A673 (cell line): Measurements from ENCODE around the gene SPRING1. TPM values are rescaled to one million over a fixed set of nuclear protein-coding genes. Genes with fewer than 3 reads are reported as not detected.

Experiments used
- BruUV-seq: library from RNA; stranded (reverse); fragments of 400-500 nt; replicated peaks from 2 replicates; lab custom pipeline; 2021; lab: Mats Ljungman, UMichigan
- CTCF ChIA-PET: fragments of 300-600 bp; sonication (Branson Sonifier 250); formaldehyde crosslinking; loops from one replicate; lab custom pipeline; 2022; ENCODE audit warnings: antibody characterized with exemption; lab: Charles Lee
- POLR2A ChIA-PET: fragments of 300-600 bp; sonication (Branson Sonifier 250); formaldehyde crosslinking; loops from one replicate; lab custom pipeline; 2022; ENCODE audit warnings: antibody characterized with exemption; ENCODE audit not compliant: low non-redundant PET; lab: Charles Lee
- DNase-seq: peaks from one replicate; pipeline ENCODE4 v3.0.0-alpha.2; 2015; ENCODE audit warnings: low spot score
- H3K27ac ChIP-seq: fragments of 200-600 bp; sonication (generic); 2 replicates; pipeline ENCODE4 v1.5.1; 2016; ENCODE audit warnings: mixed run types, low read depth, mild to moderate bottlenecking, mixed read lengths, antibody characterized with exemption, low read length; ENCODE audit not compliant: poor library complexity, severe bottlenecking
- H3K27me3 ChIP-seq: fragments of 200-600 bp; sonication (generic); replicated peaks from 2 replicates; pipeline ENCODE4 v1.6.1; 2017; ENCODE audit warnings: mixed run types, low read depth, mild to moderate bottlenecking, mixed read lengths, antibody characterized with exemption, low read length; ENCODE audit not compliant: insufficient read depth, poor library complexity
- H3K36me3 ChIP-seq: fragments of 200-600 bp; sonication (generic); 2 replicates; pipeline ENCODE4 v1.6.1; 2016; ENCODE audit warnings: mixed run types, mild to moderate bottlenecking, mixed read lengths, antibody characterized with exemption, low read length; ENCODE audit not compliant: insufficient read depth, poor library complexity, severe bottlenecking
- H3K4me1 ChIP-seq: fragments of 200-600 bp; sonication (generic); 2 replicates; pipeline ENCODE4 v1.6.1; 2017; ENCODE audit warnings: mixed run types, mild to moderate bottlenecking, mixed read lengths, antibody characterized with exemption, low read length; ENCODE audit not compliant: insufficient read depth, poor library complexity, severe bottlenecking
- H3K4me3 ChIP-seq: fragments of 200-600 bp; sonication (generic); 2 replicates; pipeline ENCODE4 v1.5.1; 2016; ENCODE audit warnings: low read depth, mixed run types, mild to moderate bottlenecking, mixed read lengths, low read length; ENCODE audit not compliant: poor library complexity, severe bottlenecking
- H3K9me3 ChIP-seq: fragments of 200-600 bp; sonication (generic); 2 replicates; pipeline ENCODE4 v1.6.1; 2016; ENCODE audit warnings: mixed run types, low read depth, mild to moderate bottlenecking, mixed read lengths, antibody characterized with exemption, low read length; ENCODE audit not compliant: poor library complexity, severe bottlenecking
- CTCF ChIP-seq: fragments of 300-800, 200-600 bp; sonication (generic); conservative IDR thresholded peaks from 2 replicates; pipeline ENCODE4 v1.5.1; 2017; ENCODE audit warnings: low read depth, mild to moderate bottlenecking, antibody characterized with exemption, low read length, moderate library complexity, mixed read lengths
- EZH2 ChIP-seq: fragments of 200-600 bp; sonication (generic); IDR thresholded peaks from 2 replicates; pipeline ENCODE4 v1.6.1; 2017; ENCODE audit warnings: borderline replicate concordance, low read depth, mild to moderate bottlenecking, mixed read lengths, antibody characterized with exemption, low read length; ENCODE audit not compliant: poor library complexity, severe bottlenecking
- intact Hi-C: fragments of 100-400 bp; cut with micrococcal nuclease; formaldehyde crosslinking; loops from one replicate; pipeline ENCODE4 v1.10.0; 2022; ENCODE audit not compliant: unreplicated experiment
- total RNA-seq: library from RNA; stranded (reverse); gene quantifications from 2 replicates; pipeline ENCODE4 v1.2.3, GENCODE V29; 2021

SPRING1 gene
- total RNA-seq, 1 experiment from 2014 or later: 23.0 TPM

- Histone ChIP-seq H3K27me3 (no peaks in the 10 kb centered on the region), H3K27ac (no peak overlapping the region), H3K36me3 (no peaks in the 10 kb centered on the region), H3K9me3 (no peaks in the 10 kb centered on the region), H3K4me3 (no peak overlapping the region), H3K4me1 (no peaks in the 10 kb centered on the region)
- intact Hi-C loops: no loop called here
- no peak for DNase-seq
- CTCF ChIA-PET: no interaction called here
- BruUV-seq: no TSS peak
- POLR2A ChIA-PET: no interaction called here
- no peak for TF ChIP-seq EZH2
- TF ChIP-seq CTCF: no peak
Measured at GRCh38 chr12:116766285-116766684, 28.4 kb upstream of the SPRING1 start.

GRCh38 chr12:116765271-116765670 is 27.4 kb upstream of the SPRING1 start:
- no peaks in the 10 kb centered on the region for H3K27me3 ChIP-seq
- TF ChIP-seq CTCF (no peak), EZH2 (no peak)
- ChIA-PET CTCF (no interaction called here), POLR2A (no interaction called here)
- no peak overlapping the region for H3K27ac ChIP-seq
- no peaks in the 10 kb centered on the region for H3K9me3 ChIP-seq
- H3K36me3 ChIP-seq: no peaks in the 10 kb centered on the region
- no TSS peak for BruUV-seq
- no peaks in the 10 kb centered on the region for H3K4me1 ChIP-seq
- DNase-seq: no peak
- intact Hi-C loops: no loop called here
- no peak overlapping the region for H3K4me3 ChIP-seq

GRCh38 chr12:116761499-116761898 is 23.6 kb upstream of the SPRING1 start:
- Histone ChIP-seq H3K9me3 (no peaks in the 10 kb centered on the region), H3K27ac (no peak overlapping the region), H3K36me3 (no peaks in the 10 kb centered on the region), H3K4me3 (no peak overlapping the region), H3K27me3 (no peaks in the 10 kb centered on the region), H3K4me1 (no peaks in the 10 kb centered on the region)
- no peak for DNase-seq
- intact Hi-C loops: no loop called here
- no TSS peak for BruUV-seq
- ChIA-PET CTCF (no interaction called here), POLR2A (no interaction called here)
- no peak for TF ChIP-seq EZH2
- TF ChIP-seq CTCF: no peak
